GM19099 (cell line): ENCODE results near the gene ZFAND6.

Source experiments
- POLR2A ChIP-seq: IDR thresholded peaks from 3 replicates; pipeline ENCODE4 v1.6.1; 2011; ENCODE audit warnings: low read depth; ENCODE audit not compliant: insufficient read length; ENCODE audit errors: extremely low read depth

The ZFAND6 gene

DNA sequence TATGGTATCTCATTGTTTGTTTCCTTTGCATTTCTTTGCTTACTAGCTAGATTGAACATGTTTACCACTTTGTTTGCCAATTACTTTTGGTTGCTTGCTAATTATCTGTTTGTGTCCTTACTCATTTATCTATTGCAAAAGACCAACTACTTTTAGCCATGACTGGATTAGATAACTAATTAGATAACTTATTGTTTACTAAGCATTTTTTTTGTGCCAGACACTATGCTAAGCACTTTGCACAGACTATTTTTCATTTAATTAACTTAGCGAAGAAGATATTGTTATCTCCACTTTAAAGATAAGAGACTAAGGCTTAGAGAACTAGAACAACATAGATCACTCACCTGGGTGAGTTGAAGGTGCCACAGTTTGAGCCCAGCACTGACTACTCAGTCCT is 16.9 kb upstream of the ZFAND6 start:
- no peak for TF ChIP-seq POLR2A

DNA sequence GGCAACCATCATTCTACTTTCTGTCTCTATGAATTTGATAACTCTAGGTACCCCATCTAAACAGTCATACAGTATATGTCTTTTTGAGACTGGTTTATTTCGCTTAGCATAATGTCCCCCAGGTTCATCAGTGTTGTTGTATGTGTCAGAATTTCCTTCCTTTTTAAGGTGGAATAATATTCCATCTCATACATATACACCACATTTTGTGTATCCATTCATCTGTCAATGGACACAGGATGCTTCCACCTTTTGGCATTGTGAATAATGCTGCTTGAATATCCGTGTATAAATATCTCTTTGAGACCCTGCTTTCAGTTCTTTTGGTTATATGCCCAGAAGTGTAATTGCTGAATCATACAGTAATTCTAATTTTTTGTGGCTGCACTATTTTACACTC is 10.4 kb upstream of the ZFAND6 start:
- TF ChIP-seq POLR2A: no peak

GRCh38 chr15:80052597-80053304 is 6.7 kb upstream of the ZFAND6 start:
- no peak for TF ChIP-seq POLR2A

GRCh38 chr15:80055933-80056332 is 3.5 kb upstream of the ZFAND6 start:
- no peak for TF ChIP-seq POLR2A

DNA sequence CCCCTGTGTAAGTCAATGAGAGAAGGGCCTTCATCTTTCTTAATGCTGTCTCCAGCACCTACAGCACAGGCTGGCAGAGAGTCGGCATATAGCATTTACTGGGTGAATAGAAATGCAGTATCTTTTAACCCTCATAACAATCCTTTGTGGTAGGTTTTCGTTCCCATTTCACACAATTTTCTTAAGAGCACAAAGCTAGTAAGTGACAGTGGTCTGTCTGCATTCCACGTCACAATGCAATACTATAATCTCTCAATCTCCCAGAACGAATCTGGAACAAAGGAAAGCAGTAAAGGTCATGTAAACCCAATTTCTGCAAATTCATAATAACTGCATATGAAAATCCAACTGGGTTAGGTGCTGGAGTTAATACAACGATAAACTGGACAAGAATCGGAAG is 1.4 kb upstream of the ZFAND6 start:
- no peak for TF ChIP-seq POLR2A

GRCh38 chr15:80059786-80060355 is 395 bp downstream of the ZFAND6 start:
- peak; percentile 67 for TF ChIP-seq POLR2A

DNA sequence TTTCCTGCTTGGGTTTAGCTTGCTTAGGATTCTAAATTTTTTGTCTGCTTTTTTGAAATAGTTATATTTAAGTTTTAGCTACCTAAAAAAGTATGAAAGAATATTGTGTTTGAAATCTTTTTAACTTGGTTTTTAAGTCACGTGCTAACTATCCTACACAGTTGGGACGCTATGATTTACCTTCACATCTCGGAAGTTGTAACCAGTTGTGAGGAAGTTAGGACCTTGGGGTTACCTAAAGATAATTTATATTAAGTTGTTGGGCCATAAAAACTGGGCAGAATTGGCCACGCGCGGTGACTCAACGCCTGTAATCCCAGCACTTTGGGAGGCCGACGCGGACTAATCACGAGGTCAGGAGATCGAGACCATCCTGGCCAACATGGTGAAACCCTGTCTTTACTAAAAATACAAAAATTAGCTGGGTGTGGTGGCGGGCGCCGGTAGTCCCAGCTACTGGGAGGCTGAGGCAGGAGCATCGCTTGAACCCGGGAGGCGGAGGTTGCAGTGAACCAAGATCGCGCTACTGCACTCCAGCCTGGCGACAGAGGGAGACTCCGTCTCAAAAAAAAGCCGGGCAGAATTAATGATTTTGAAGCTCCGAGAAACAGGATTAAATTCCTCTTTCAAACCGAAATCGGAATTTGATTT is 1.0 kb downstream of the ZFAND6 start:
- no peak for TF ChIP-seq POLR2A

GRCh38 chr15:80061582-80061981 is 2.1 kb downstream of the ZFAND6 start:
- TF ChIP-seq POLR2A: no peak

- TF ChIP-seq POLR2A: no peak
Measured at GRCh38 chr15:80066912-80067311, 7.4 kb downstream of the ZFAND6 start.

DNA sequence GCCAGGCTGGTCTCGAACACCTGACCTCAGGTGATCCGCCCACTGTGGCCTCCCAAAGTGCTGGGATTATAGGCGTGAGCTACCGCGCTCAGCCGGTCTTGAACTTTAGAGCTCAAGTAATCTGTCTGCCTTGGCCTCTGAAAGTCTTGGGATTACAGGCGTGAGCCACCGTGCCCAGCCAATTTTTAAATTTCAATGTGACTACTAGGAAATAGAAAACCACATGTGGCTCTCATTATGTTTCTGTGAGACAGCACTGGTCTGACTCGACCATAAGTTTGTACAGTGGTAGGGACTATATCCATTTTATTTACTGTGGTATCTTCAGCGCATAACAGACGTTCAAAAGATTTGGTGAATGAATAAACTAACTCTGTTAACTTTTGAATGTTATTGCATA is 9.1 kb downstream of the ZFAND6 start:
- no peak for TF ChIP-seq POLR2A

DNA sequence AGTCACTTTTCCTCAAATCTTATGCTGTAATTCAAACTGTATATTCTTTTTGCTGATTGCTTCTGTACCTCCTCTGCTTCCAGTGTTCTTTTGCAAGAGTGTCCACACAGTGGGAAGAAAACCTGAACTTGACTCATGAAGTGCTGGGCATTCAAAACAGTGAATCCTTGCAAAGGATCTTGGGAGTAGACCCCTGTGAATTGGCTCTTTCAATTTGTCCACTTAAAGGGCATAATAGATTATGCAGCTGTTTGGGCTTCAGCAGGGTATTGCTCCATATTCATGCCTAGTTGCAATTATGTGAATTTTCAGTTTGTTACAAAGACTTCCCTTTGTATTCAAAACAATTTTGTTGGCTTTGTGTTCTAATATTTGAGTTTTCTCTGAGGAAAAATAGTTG is 11.4 kb downstream of the ZFAND6 start:
- TF ChIP-seq POLR2A: no peak

GRCh38 chr15:80071652-80072051 is 12.2 kb downstream of the ZFAND6 start:
- TF ChIP-seq POLR2A: no peak

DNA sequence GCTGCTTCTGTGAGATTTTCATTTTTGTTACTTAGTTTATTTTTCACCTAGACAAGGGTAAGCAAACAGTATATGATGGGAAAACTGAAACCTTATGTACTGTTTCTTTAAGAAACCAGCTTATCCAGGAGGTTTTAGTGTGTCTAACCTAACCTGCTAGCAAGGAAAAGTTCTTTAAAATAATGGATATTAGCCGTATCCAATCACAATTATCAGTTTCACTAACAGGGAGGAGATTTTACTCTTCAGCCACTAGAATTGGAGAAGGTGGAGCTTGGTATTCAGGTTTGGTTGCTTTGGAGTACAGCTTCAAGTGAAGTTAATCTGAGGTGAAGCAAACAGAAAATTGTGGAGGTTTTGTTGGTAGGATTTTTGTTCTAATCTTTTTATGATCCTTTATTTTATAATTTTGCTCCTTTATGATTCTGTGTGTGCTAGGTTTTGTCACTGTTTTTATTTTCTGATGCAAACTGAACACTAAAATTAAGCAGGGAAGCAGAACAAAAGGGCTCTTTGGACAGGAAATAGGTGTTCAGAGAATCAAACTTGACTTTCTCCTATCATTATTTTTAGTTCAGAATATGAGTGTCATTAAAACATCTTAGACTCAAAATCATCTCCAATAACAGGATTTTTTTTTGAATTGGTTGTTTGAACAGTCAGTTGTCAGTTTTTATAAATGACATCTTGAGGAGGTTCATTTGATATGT is 13.0 kb downstream of the ZFAND6 start:
- no peak for TF ChIP-seq POLR2A

DNA sequence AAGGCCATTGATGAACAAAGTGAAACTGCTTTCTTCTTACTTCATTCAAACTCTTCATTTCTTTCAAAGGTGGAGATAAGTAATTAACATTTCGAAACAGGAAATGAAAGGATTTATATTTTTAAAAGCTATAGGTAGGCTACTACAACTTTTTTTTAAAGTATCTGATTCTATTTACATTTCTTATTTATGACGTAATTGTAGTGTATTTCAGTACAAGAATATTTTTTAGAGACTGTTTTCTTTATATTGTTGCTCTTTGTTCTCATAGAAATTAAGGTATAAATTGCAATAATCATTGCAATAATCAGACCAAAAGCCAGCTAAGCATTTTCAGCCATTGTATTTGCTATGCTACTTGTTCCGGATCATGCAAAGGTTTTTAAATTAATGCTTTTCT is 13.7 kb downstream of the ZFAND6 start:
- TF ChIP-seq POLR2A: no peak

GRCh38 chr15:80076321-80077318 is 17.1 kb downstream of the ZFAND6 start:
- no peak for TF ChIP-seq POLR2A

GRCh38 chr15:80081390-80081789 is 21.9 kb downstream of the ZFAND6 start:
- TF ChIP-seq POLR2A: no peak
